Sigmoid colon (tissue), 7 donors: ENCODE measurements around the gene RPEL1. TPM values are rescaled to one million over a fixed set of nuclear protein-coding genes. Genes with fewer than 3 reads are reported as not detected.
"Not testable (repeated sequence)": the region's sequence is repeated elsewhere in the genome, so short reads cannot be mapped to it uniquely, and the experiment has no call there.

Experiments
- DNase-seq: peaks from one replicate; pipeline ENCODE4 v3.0.0-alpha.2; 2019
- H3K27ac ChIP-seq, 4 donors: fragments of 200-600 bp; sonication (generic); one replicate each; pipeline ENCODE4 v1.5.1; 2016 to 2019; ENCODE audit warnings: mild to moderate bottlenecking in 1 of 4
- H3K27me3 ChIP-seq, 3 donors: fragments of 200-600 bp; sonication (generic); one replicate each; pipeline ENCODE4 v1.5.1; 2019; ENCODE audit warnings: mild to moderate bottlenecking in 1 of 3
- H3K36me3 ChIP-seq, 4 donors: fragments of 200-600 bp; sonication (generic); one replicate each; pipeline ENCODE4 v1.5.1; 2016 to 2019
- H3K4me1 ChIP-seq, 4 donors: fragments of 200-600 bp; sonication (generic); one replicate each; pipeline ENCODE4 v1.5.1; 2017 to 2019
- H3K4me3 ChIP-seq, 4 donors: fragments of 200-600 bp; sonication (generic); one replicate each; pipeline ENCODE4 v1.5.1; 2017 to 2019; ENCODE audit warnings: mild to moderate bottlenecking in 2 of 4, moderate library complexity in 1 of 4
- H3K9me3 ChIP-seq, 4 donors: fragments of 200-600 bp in 3 of 4; sonication (generic) in 3 of 4; one replicate each; pipeline versions ENCODE4 v1.5.1 to v1.6.1; 2013 to 2019
- CTCF ChIP-seq, 4 experiments: fragments of 450-650 bp in 3 of 4; fragments of 200-600 bp in 1 of 4; IDR thresholded peaks; one replicate each; pipeline ENCODE4 v1.5.1; 2016 to 2019; ENCODE audit warnings: antibody characterized with exemption in 4 of 4, mild to moderate bottlenecking in 3 of 4, moderate library complexity in 2 of 4
- EP300 ChIP-seq, 4 donors: sonication (generic); formaldehyde crosslinking; IDR thresholded peaks; one replicate each; pipeline ENCODE4 v1.6.1; 2017; ENCODE audit warnings: antibody characterized with exemption in 4 of 4
- POLR2A ChIP-seq, 2 donors: fragments of 450-650 bp; IDR thresholded peaks; one replicate each; pipeline ENCODE4 v1.6.1; 2016; ENCODE audit warnings: antibody characterized with exemption in 2 of 2, mild to moderate bottlenecking in 2 of 2, moderate library complexity in 2 of 2
- POLR2AphosphoS5 ChIP-seq, 4 donors: sonication (generic); formaldehyde crosslinking; IDR thresholded peaks; one replicate each; pipeline ENCODE4 v1.6.1; 2017; ENCODE audit warnings: antibody characterized with exemption in 4 of 4
- WGBS, 2 donors: extraction: QIAGEN DNeasy Blood & Tissue Kit; methylation state at CpG; one replicate each; pipeline ENCODE4 v1.1.7; 2013; 5-methylcytosine and 5-hydroxymethylcytosine counted together
- intact Hi-C: fragments of 100-400 bp; cut with DNase I; formaldehyde crosslinking; loops from one replicate; pipeline ENCODE4 v1.15.1; 2023
- polyA plus RNA-seq, 3 donors: library from polyadenylated mRNA; stranded (reverse); fragments of 200-250 nt; gene quantifications; one replicate each; pipeline ENCODE4 v1.2.3, GENCODE V29; 2013
- total RNA-seq, 4 donors: library from RNA; depleted of rRNA; stranded (reverse); fragments of >200 nt; gene quantifications; one replicate each; pipeline ENCODE4 v1.1.0, GENCODE V29; 2016
- donor health status: healthy with polysubstance abuse.
- donor health status: Bipolar disorder and iron deficiency.
- donor health status: healthy.

Gene RPEL1
- total and polyA plus RNA-seq, 7 donors = 0.03 TPM; not detected in 6

GRCh38 chr10:103207141-103207540 lies 38.5 kb upstream of the RPEL1 start:
- WGBS, 2 donors = 76 to 81% methylated on average over 2 of the region's 2 CpGs
- no peak overlapping the region for H3K27ac ChIP-seq
- no peaks in the 10 kb centered on the region for H3K36me3 ChIP-seq
- peaks cover 0 to 10% (median 5%) of the 10 kb centered on the region in 4 donors for H3K4me1 ChIP-seq
- DNase-seq = no peak
- peaks cover 0 to 7% (median 0%) of the 10 kb centered on the region in 4 donors for H3K9me3 ChIP-seq
- intact Hi-C loops = no loop called here
- TF ChIP-seq CTCF (IDR thresholded peaks at IDR 0.05) = no peak
- no peak for TF ChIP-seq POLR2AphosphoS5 (IDR thresholded peaks at IDR 0.05)
- TF ChIP-seq EP300 (IDR thresholded peaks at IDR 0.05) = no peak
- TF ChIP-seq POLR2A (IDR thresholded peaks at IDR 0.05) = no peak
- no peak overlapping the region for H3K4me3 ChIP-seq
- H3K27me3 ChIP-seq = no peaks in the 10 kb centered on the region

GRCh38 chr10:103207643-103208042 lies 38.0 kb upstream of the RPEL1 start:
- intact Hi-C loops, H3K36me3 ChIP-seq, H3K27me3 ChIP-seq, H3K4me3 ChIP-seq, H3K27ac ChIP-seq, DNase-seq, H3K9me3 ChIP-seq: not testable (repeated sequence)
- H3K4me1 ChIP-seq = peaks cover 0 to 10% (median 5%) of the 10 kb centered on the region in 4 donors
- WGBS, 2 donors = 64 to 65% methylated on average over 3 of the region's 3 CpGs

- intact Hi-C loops, H3K27me3 ChIP-seq, H3K36me3 ChIP-seq, H3K9me3 ChIP-seq, H3K27ac ChIP-seq, DNase-seq, H3K4me3 ChIP-seq: not testable (repeated sequence)
- 89 to 93% methylated on average over 4 of the region's 4 CpGs for WGBS, 2 donors
- H3K4me1 ChIP-seq = peaks cover 0 to 10% (median 5%) of the 10 kb centered on the region in 4 donors
Measured at GRCh38 chr10:103210262-103210661, 35.4 kb upstream of the RPEL1 start.

GRCh38 chr10:103215601-103216000 lies 30.1 kb upstream of the RPEL1 start:
- H3K4me1 ChIP-seq = peaks cover 0 to 14% (median 7%) of the 10 kb centered on the region in 4 donors
- H3K27ac ChIP-seq = no peak overlapping the region
- TF ChIP-seq CTCF (IDR thresholded peaks at IDR 0.05) (no peak), POLR2A (IDR thresholded peaks at IDR 0.05) (no peak), POLR2AphosphoS5 (IDR thresholded peaks at IDR 0.05) (no peak), EP300 (IDR thresholded peaks at IDR 0.05) (no peak)
- H3K9me3 ChIP-seq = peaks cover 0 to 6% (median 0%) of the 10 kb centered on the region in 4 donors
- no peak overlapping the region for H3K4me3 ChIP-seq
- H3K27me3 ChIP-seq = no peaks in the 10 kb centered on the region
- H3K36me3 ChIP-seq = no peaks in the 10 kb centered on the region
- no peak for DNase-seq
- WGBS, 2 donors = 93 to 96% methylated on average over 5 of the region's 5 CpGs
- intact Hi-C loops = no loop called here

GRCh38 chr10:103216362-103216761 lies 29.3 kb upstream of the RPEL1 start:
- intact Hi-C loops, H3K27me3 ChIP-seq, H3K9me3 ChIP-seq, H3K36me3 ChIP-seq, H3K27ac ChIP-seq, H3K4me3 ChIP-seq, DNase-seq: not testable (repeated sequence)
- peaks cover 0 to 14% (median 7%) of the 10 kb centered on the region in 4 donors for H3K4me1 ChIP-seq
- WGBS, 2 donors = 58 to 68% methylated on average over 4 of the region's 4 CpGs

GRCh38 chr10:103224133-103224532 lies 21.6 kb upstream of the RPEL1 start:
- no peak for DNase-seq
- WGBS, 2 donors = 94 to 96% methylated on average over 4 of the region's 4 CpGs
- Histone ChIP-seq H3K36me3 (no peaks in the 10 kb centered on the region), H3K27ac (no peak overlapping the region), H3K4me1 (peaks cover 0 to 13% (median 8%) of the 10 kb centered on the region in 4 donors), H3K27me3 (no peaks in the 10 kb centered on the region), H3K4me3 (no peak overlapping the region), H3K9me3 (peaks cover 4 to 11% (median 10%) of the 10 kb centered on the region in 4 donors)
- intact Hi-C loops = no loop called here
- no peak for TF ChIP-seq POLR2A (IDR thresholded peaks at IDR 0.05)
- TF ChIP-seq CTCF (IDR thresholded peaks at IDR 0.05) = no peak
- no peak for TF ChIP-seq POLR2AphosphoS5 (IDR thresholded peaks at IDR 0.05)
- no peak for TF ChIP-seq EP300 (IDR thresholded peaks at IDR 0.05)

- DNase-seq, H3K27ac ChIP-seq, intact Hi-C loops, H3K4me3 ChIP-seq, H3K36me3 ChIP-seq, H3K27me3 ChIP-seq: not testable (repeated sequence)
- peaks cover 0 to 17% (median 8%) of the 10 kb centered on the region in 4 donors for H3K4me1 ChIP-seq
- H3K9me3 ChIP-seq = peaks cover 4 to 11% (median 10%) of the 10 kb centered on the region in 4 donors
- WGBS, 2 donors = 75 to 88% methylated on average over 5 of the region's 5 CpGs
Measured at GRCh38 chr10:103224721-103225120, 21.0 kb upstream of the RPEL1 start.
